ENCODE measurements around the gene ZNF555. TPM values are rescaled to one million over a fixed set of nuclear protein-coding genes. Genes with fewer than 3 reads are reported as not detected.
A peak's percentile ranks its signal among the peaks of the same experiment; 100 is the strongest.

Gene ZNF555
- total and polyA plus RNA-seq, 9 of the 15 experiments (the other 6 are each of a cell fraction or from before 2014, with no cell fraction given): 2.0 to 6.7 (median 5.4) TPM

GRCh38 chr19:2840794-2841791, at the start of gene ZNF555 (continued):
- TF ChIP-seq ZNF318 (IDR thresholded peaks at IDR 0.05; ENCODE audit: borderline replicate concordance in 1 of 2, low read depth in 1 of 2): no peak
- TF ChIP-seq PATZ1 (CRISPR knock-in tag; IDR thresholded peaks at IDR 0.05; ENCODE audit: borderline replicate concordance): no peak
- TF ChIP-seq ZNF124 (CRISPR knock-in tag; IDR thresholded peaks at IDR 0.05): no peak
- TF ChIP-seq MYNN (IDR thresholded peaks at IDR 0.05): no peak
- no peak for TF ChIP-seq MYNN (CRISPR knock-in tag; IDR thresholded peaks at IDR 0.05)
- TF ChIP-seq SIX5 (IDR thresholded peaks at IDR 0.05; ENCODE audit: borderline replicate concordance in 1 of 2, insufficient read depth in 1 of 2, low read depth in 1 of 2, low read length in 2 of 2): no peak
- TF ChIP-seq CGGBP1 (CRISPR knock-in tag; IDR thresholded peaks at IDR 0.05): no peak
- TF ChIP-seq MITF (IDR thresholded peaks at IDR 0.05): no peak
- peak; percentile 47 to 58 (median 57) for TF ChIP-seq CTCF (IDR thresholded peaks at IDR 0.05 in 2 of 3, conservative IDR thresholded peaks at IDR 0.05 in 1 of 3; ENCODE audit: insufficient read depth in 2 of 3, low read depth in 1 of 3, low read length in 3 of 3)
- no peak for TF ChIP-seq ZNF507 (tag; conservative IDR thresholded peaks at IDR 0.05)

Data from K562 (cell line).